Gastroesophageal sphincter (tissue), 4 donors: ENCODE results near the gene SLC4A1AP. TPM values are rescaled to one million over a fixed set of nuclear protein-coding genes. Genes with fewer than 3 reads are reported as not detected.

Source experiments
- ATAC-seq: fragments of 150-250 bp; one replicate; pipeline ENCODE4 v1.9.1; 2016; ENCODE audit warnings: mild to moderate bottlenecking, moderate library complexity
- H3K27ac ChIP-seq, 4 donors: fragments of 200-600 bp; sonication (generic) in 3 of 4; 1 replicate in 3 of 4; 2 replicates in 1 of 4; pipeline ENCODE4 v1.5.1; 2016 to 2019
- H3K27me3 ChIP-seq: fragments of 200-600 bp; sonication (generic); one replicate; pipeline ENCODE4 v1.5.1; 2019
- H3K36me3 ChIP-seq, 2 donors: fragments of 200-600 bp; sonication (generic); one replicate each; pipeline ENCODE4 v1.5.1; 2019; ENCODE audit warnings: control low read depth in 1 of 2
- H3K4me1 ChIP-seq, 3 donors: fragments of 200-600 bp; sonication (generic); 1 replicate in 2 of 3; 2 replicates in 1 of 3; pipeline ENCODE4 v1.5.1; 2016 to 2019; ENCODE audit warnings: control low read depth in 2 of 3
- H3K4me3 ChIP-seq, 2 donors: fragments of 200-600 bp; sonication (generic); one replicate each; pipeline ENCODE4 v1.5.1; 2019; ENCODE audit warnings: mild to moderate bottlenecking in 1 of 2, moderate library complexity in 1 of 2
- H3K9me3 ChIP-seq, 3 donors: fragments of 200-600 bp; sonication (generic); one replicate each; pipeline ENCODE4 v1.5.1; 2017 to 2019; ENCODE audit warnings: control low read depth in 2 of 3
- CTCF ChIP-seq, 4 experiments: fragments of 200-600 bp in 2 of 4; fragments of 450-650 bp in 2 of 4; sonication (generic) in 1 of 4; IDR thresholded peaks; one replicate each; pipeline ENCODE4 v1.5.1; 2017 to 2019; ENCODE audit warnings: antibody characterized with exemption in 4 of 4, mild to moderate bottlenecking in 2 of 4, moderate library complexity in 2 of 4
- EP300 ChIP-seq: sonication (generic); formaldehyde crosslinking; IDR thresholded peaks from one replicate; pipeline ENCODE4 v1.6.1; 2017; ENCODE audit warnings: antibody characterized with exemption, mild to moderate bottlenecking
- POLR2A ChIP-seq, 2 donors: fragments of 450-650 bp; IDR thresholded peaks; one replicate each; pipeline ENCODE4 v1.6.1; 2017; ENCODE audit warnings: antibody characterized with exemption in 2 of 2, mild to moderate bottlenecking in 2 of 2, moderate library complexity in 1 of 2
- POLR2AphosphoS5 ChIP-seq: sonication (generic); formaldehyde crosslinking; IDR thresholded peaks from one replicate; pipeline ENCODE4 v1.6.1; 2017; ENCODE audit warnings: antibody characterized with exemption
- WGBS, 2 donors: methylation state at CpG; one replicate each; pipeline ENCODE4 v1.1.5; 2018; ENCODE audit warnings: low coverage in 1 of 2; 5-methylcytosine and 5-hydroxymethylcytosine counted together
- total RNA-seq, 4 donors: library from RNA; depleted of rRNA; stranded (reverse); fragments of >200 nt; gene quantifications; one replicate each; pipeline ENCODE4 v1.1.0, GENCODE V29; 2016

Gene SLC4A1AP
- total RNA-seq, 4 donors from 2014 or later: 18.1 to 23.5 (median 21.4) TPM

- no peaks in the 10 kb centered on the region for H3K4me1 ChIP-seq
- no peaks in the 10 kb centered on the region for H3K9me3 ChIP-seq
- ATAC-seq: no peak
- TF ChIP-seq EP300 (no peak), POLR2A (IDR thresholded peaks at IDR 0.05) (no peak), POLR2AphosphoS5 (no peak), CTCF (IDR thresholded peaks at IDR 0.05) (no peak)
- H3K36me3 ChIP-seq: peaks cover 0 to 99% of the 10 kb centered on the region in 2 donors
- no peak overlapping the region for H3K27ac ChIP-seq
- no peak overlapping the region for H3K4me3 ChIP-seq
- no peaks in the 10 kb centered on the region for H3K27me3 ChIP-seq
Measured at GRCh38 chr2:27645197-27645596, 18.5 kb upstream of the SLC4A1AP start.

- Histone ChIP-seq H3K36me3 (peaks cover 0 to 99% of the 10 kb centered on the region in 2 donors), H3K4me3 (no peak overlapping the region), H3K27ac (no peak overlapping the region), H3K4me1 (no peaks in the 10 kb centered on the region), H3K9me3 (no peaks in the 10 kb centered on the region), H3K27me3 (no peaks in the 10 kb centered on the region)
- no peak for ATAC-seq
- TF ChIP-seq POLR2AphosphoS5 (no peak), CTCF (IDR thresholded peaks at IDR 0.05) (no peak), POLR2A (IDR thresholded peaks at IDR 0.05) (no peak)
Measured at GRCh38 chr2:27647289-27647688, 16.4 kb upstream of the SLC4A1AP start.

GRCh38 chr2:27647737-27648136, 16.0 kb upstream of the SLC4A1AP start:
- no peaks in the 10 kb centered on the region for H3K9me3 ChIP-seq
- WGBS, 2 donors: 89% methylated on average over 4 of the region's 4 CpGs; no CpG with 5 or more reads in 1 of the 2 donors
- no peak overlapping the region for H3K27ac ChIP-seq
- TF ChIP-seq POLR2A (IDR thresholded peaks at IDR 0.05) (no peak), POLR2AphosphoS5 (no peak), EP300 (no peak), CTCF (IDR thresholded peaks at IDR 0.05) (no peak)
- no peak for ATAC-seq
- no peaks in the 10 kb centered on the region for H3K27me3 ChIP-seq
- H3K4me3 ChIP-seq: no peak overlapping the region
- H3K4me1 ChIP-seq: no peaks in the 10 kb centered on the region
- peaks cover 3 to 99% of the 10 kb centered on the region in 2 donors for H3K36me3 ChIP-seq

- TF ChIP-seq EP300 (no peak), POLR2AphosphoS5 (no peak), POLR2A (IDR thresholded peaks at IDR 0.05) (no peak), CTCF (IDR thresholded peaks at IDR 0.05) (no peak)
- no peak for ATAC-seq
- Histone ChIP-seq H3K9me3 (no peaks in the 10 kb centered on the region), H3K36me3 (peaks cover 12 to 100% of the 10 kb centered on the region in 2 donors), H3K27me3 (no peaks in the 10 kb centered on the region), H3K4me3 (no peak overlapping the region), H3K27ac (no peak overlapping the region), H3K4me1 (peaks cover 0 to 6% (median 0%) of the 10 kb centered on the region in 3 donors)
- 69 to 74% methylated on average over 4 of the region's 4 CpGs for whole genome bisulfite sequencing, 2 donors
Measured at GRCh38 chr2:27651056-27651455, 12.6 kb upstream of the SLC4A1AP start.

- Histone ChIP-seq H3K27me3 (no peaks in the 10 kb centered on the region), H3K4me3 (no peak overlapping the region), H3K27ac (no peak overlapping the region), H3K36me3 (peaks cover 12 to 100% of the 10 kb centered on the region in 2 donors), H3K4me1 (peaks cover 0 to 6% (median 0%) of the 10 kb centered on the region in 3 donors), H3K9me3 (no peaks in the 10 kb centered on the region)
- no peak for ATAC-seq
- TF ChIP-seq EP300 (no peak), CTCF (IDR thresholded peaks at IDR 0.05) (no peak), POLR2AphosphoS5 (no peak), POLR2A (IDR thresholded peaks at IDR 0.05) (no peak)
Measured at GRCh38 chr2:27652341-27652740, 11.3 kb upstream of the SLC4A1AP start.
